Measurements from ENCODE around the gene IFT20.
"Not testable (repeated sequence)": the region's sequence is repeated elsewhere in the genome, so short reads cannot be mapped to it uniquely, and the experiment has no call there.

IFT20 gene

DNA sequence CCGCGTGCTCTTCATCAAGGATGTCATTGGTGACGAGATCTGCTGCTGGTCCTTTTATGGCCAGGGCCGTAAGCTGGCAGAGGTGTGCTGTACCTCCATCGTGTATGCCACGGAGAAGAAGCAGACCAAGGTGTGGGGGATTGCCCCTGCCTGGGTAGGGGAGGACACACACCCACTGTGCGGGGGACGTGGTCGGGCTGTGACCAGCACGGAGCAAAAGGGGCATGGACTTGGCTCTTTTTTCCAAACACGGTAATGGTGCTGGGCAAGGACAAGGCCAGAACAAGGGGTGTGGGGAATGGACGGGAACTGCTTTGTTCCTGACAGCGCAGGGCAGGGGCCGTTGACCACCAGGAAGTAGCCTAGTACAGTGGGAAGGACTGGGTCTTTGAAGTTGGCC is 7.0 kb upstream of the IFT20 start:
- TF ChIP-seq, protein P1, sequence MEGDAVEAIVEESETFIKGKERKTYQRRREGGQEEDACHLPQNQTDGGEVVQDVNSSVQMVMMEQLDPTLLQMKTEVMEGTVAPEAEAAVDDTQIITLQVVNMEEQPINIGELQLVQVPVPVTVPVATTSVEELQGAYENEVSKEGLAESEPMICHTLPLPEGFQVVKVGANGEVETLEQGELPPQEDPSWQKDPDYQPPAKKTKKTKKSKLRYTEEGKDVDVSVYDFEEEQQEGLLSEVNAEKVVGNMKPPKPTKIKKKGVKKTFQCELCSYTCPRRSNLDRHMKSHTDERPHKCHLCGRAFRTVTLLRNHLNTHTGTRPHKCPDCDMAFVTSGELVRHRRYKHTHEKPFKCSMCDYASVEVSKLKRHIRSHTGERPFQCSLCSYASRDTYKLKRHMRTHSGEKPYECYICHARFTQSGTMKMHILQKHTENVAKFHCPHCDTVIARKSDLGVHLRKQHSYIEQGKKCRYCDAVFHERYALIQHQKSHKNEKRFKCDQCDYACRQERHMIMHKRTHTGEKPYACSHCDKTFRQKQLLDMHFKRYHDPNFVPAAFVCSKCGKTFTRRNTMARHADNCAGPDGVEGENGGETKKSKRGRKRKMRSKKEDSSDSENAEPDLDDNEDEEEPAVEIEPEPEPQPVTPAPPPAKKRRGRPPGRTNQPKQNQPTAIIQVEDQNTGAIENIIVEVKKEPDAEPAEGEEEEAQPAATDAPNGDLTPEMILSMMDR (conservative IDR thresholded peaks at IDR 0.05; ENCODE audit: control insufficient read depth, insufficient read depth, low read depth, low read length) = no peak
- DNase-seq (ENCODE audit: low read depth) = no peak
- H3K4me3 ChIP-seq (ENCODE audit: control insufficient read depth, low read depth, low read length) = no peak overlapping the region

- DNase-seq (ENCODE audit: low read depth) = no peak
- H3K4me3 ChIP-seq (ENCODE audit: control insufficient read depth, low read depth, low read length) = no peak overlapping the region
- TF ChIP-seq, protein P1 (conservative IDR thresholded peaks at IDR 0.05; ENCODE audit: control insufficient read depth, insufficient read depth, low read depth, low read length) = no peak
These were observed 6.2 kb upstream of the IFT20 start for GRCh38 chr17:28341516-28341915.

GRCh38 chr17:28340374-28340773 is 5.1 kb upstream of the IFT20 start:
- TF ChIP-seq, protein P1 (conservative IDR thresholded peaks at IDR 0.05; ENCODE audit: control insufficient read depth, insufficient read depth, low read depth, low read length) = no peak
- H3K4me3 ChIP-seq (ENCODE audit: control insufficient read depth, low read depth, low read length) = no peak overlapping the region
- DNase-seq (ENCODE audit: low read depth) = no peak

GRCh38 chr17:28339431-28339830 is 4.2 kb upstream of the IFT20 start:
- TF ChIP-seq, protein P1 (conservative IDR thresholded peaks at IDR 0.05; ENCODE audit: control insufficient read depth, insufficient read depth, low read depth, low read length) = no peak
- H3K4me3 ChIP-seq (ENCODE audit: control insufficient read depth, low read depth, low read length) = no peak overlapping the region
- no peak for DNase-seq (ENCODE audit: low read depth)

DNA sequence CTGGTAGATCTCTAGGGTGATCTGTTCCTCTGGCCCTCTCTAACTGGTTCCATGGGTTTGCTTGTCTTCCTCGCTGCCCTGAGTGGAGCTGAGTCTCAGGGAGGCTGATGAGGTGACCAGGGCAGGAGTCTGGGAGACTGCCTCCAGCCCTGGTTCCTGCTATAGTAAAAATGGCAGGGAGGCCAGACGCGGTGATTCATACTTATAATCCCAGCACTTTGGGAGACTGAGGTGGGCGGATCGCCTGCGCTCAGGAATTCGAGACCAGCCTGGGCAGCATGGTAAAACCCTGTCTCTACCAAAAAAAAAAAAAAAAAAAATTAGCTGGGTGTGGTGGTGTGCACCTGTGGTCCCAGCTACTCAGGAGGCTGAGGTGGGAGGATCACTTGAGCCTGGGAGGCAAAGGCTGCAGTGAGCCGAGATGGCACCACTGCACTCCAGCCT is 3.5 kb upstream of the IFT20 start:
- H3K4me3 ChIP-seq (ENCODE audit: control insufficient read depth, low read depth, low read length); DNase-seq (ENCODE audit: low read depth): not testable (repeated sequence)

DNA sequence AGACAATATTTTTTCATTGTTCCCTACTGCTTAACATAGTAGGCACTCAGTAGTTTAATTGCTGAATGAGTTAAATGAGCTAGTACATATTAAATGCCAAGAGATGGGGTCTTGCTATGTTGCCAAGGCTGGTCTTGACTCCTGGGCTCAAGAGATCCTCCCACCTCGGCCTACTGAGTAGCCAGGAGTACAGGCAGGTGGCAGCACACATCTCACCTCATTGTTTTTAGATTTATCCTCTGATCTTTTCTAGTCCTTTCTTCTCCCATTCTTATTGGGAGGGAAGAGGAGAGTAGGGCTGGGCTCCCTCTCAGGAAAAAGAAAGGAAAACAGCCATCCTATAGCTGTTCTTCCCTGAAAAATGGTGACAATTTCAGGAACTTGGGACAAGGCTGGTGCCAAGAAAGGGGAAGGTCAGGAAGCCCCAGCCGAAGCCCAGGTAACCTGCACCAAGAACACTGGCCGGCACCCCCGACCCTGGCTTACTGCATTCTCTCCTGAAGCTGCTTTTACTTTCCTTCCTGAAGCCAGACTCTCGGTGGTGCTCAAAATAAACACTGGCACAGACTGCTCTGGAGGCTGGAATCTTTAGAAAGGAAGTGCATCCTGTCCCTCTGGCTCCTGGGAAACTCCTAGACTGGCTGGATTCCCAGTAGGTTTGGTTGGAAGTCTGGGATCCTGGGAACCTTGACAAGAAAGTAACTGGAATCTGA is 2.9 kb upstream of the IFT20 start:
- peak; percentile 85 for DNase-seq (ENCODE audit: low read depth)
- H3K4me3 ChIP-seq (ENCODE audit: control insufficient read depth, low read depth, low read length) = no peak overlapping the region
- TF ChIP-seq, protein P1 (conservative IDR thresholded peaks at IDR 0.05; ENCODE audit: control insufficient read depth, insufficient read depth, low read depth, low read length) = no peak

- TF ChIP-seq, protein P1 (conservative IDR thresholded peaks at IDR 0.05; ENCODE audit: control insufficient read depth, insufficient read depth, low read depth, low read length) = no peak
- DNase-seq (ENCODE audit: low read depth) = peak; percentile 79
- peak overlapping the region; percentile 97 for H3K4me3 ChIP-seq (ENCODE audit: control insufficient read depth, low read depth, low read length)
These were observed 943 bp upstream of the IFT20 start for GRCh38 chr17:28335959-28336871.
